NCI-H446 (cell line): ENCODE results near the gene MYDGF.

Experiments used
- DNase-seq, 2 experiments: peaks; one replicate each; lab custom pipeline; 2025; lab: John Stamatoyannopoulos, UW

The MYDGF gene

GRCh38 chr19:4640247-4641000 lies 29.7 kb downstream of the MYDGF start:
- DNase-seq, result no peak

- DNase-seq, result peak in 1 of 2 experiments; percentile 66
Measured at GRCh38 chr19:4639531-4640246, 30.5 kb downstream of the MYDGF start.

- DNase-seq, result peak; percentile 87 to 97
Measured at GRCh38 chr19:4638828-4639530, 31.2 kb downstream of the MYDGF start, which contains the start of gene TNFAIP8L1. TSS of gene TNFAIP8L1 (plus strand) at chr19:4639516. CDS start at chr19:4651870, 12,354 bp downstream.

GRCh38 chr19:4638317-4638716 lies 31.8 kb downstream of the MYDGF start:
- DNase-seq, result no peak

- no peak for DNase-seq
Measured at GRCh38 chr19:4636761-4637160, 33.4 kb downstream of the MYDGF start.

GRCh38 chr19:4636151-4636717 lies 33.9 kb downstream of the MYDGF start:
- DNase-seq, result peak; percentile 57 to 86

- peak in 1 of 2 experiments; percentile 47 for DNase-seq
Measured at GRCh38 chr19:4635754-4636116, 34.4 kb downstream of the MYDGF start.

- DNase-seq, result peak in 1 of 2 experiments; percentile 66
Measured at GRCh38 chr19:4633140-4633967, 36.8 kb downstream of the MYDGF start.

GRCh38 chr19:4624733-4625362 lies 45.3 kb downstream of the MYDGF start:
- DNase-seq, result no peak

- DNase-seq, result no peak
Measured at GRCh38 chr19:4624301-4624700, 45.8 kb downstream of the MYDGF start.

GRCh38 chr19:4622695-4623421 lies 47.3 kb downstream of the MYDGF start:
- DNase-seq, result no peak

- no peak for DNase-seq
Measured at GRCh38 chr19:4620675-4621074, 49.5 kb downstream of the MYDGF start.

- DNase-seq, result no peak
Measured at GRCh38 chr19:4619668-4620294, 50.4 kb downstream of the MYDGF start.

- no peak for DNase-seq
Measured at GRCh38 chr19:4618019-4618418, 52.1 kb downstream of the MYDGF start.

GRCh38 chr19:4613254-4613751 lies 56.8 kb downstream of the MYDGF start:
- DNase-seq, result no peak

GRCh38 chr19:4609878-4610511 lies 60.1 kb downstream of the MYDGF start:
- no peak for DNase-seq
